Kidney (tissue), 14 donors: ENCODE data around the gene TEAD3. TPM values are rescaled to one million over a fixed set of nuclear protein-coding genes. Genes with fewer than 3 reads are reported as not detected.

ENCODE experiments used
- DNase-seq, 5 donors: peaks; one replicate each; pipeline ENCODE4 v3.0.0-alpha.2; 2013 to 2020
- FAIRE-seq: peaks from 2 replicates; lab custom pipeline; 2012; peaks lifted over from hg19 to GRCh38; lab: Jason Lieb, UNC
- H3K27ac ChIP-seq, 2 donors: one replicate each; pipeline ENCODE4 v1.7.0; 2013; ENCODE audit warnings: low read depth in 2 of 2, low read length in 2 of 2, inconsistent platforms in 1 of 2
- H3K27me3 ChIP-seq: one replicate; pipeline ENCODE4 v1.7.1; 2013; ENCODE audit warnings: low read length, inconsistent platforms; ENCODE audit not compliant: control insufficient read depth, insufficient read depth
- H3K36me3 ChIP-seq, 3 donors: one replicate each; pipeline versions ENCODE4 v1.7.0 to v1.7.1; 2013; ENCODE audit warnings: low read length in 3 of 3, control low read depth in 1 of 3, inconsistent platforms in 1 of 3; ENCODE audit not compliant: insufficient read depth in 3 of 3, control insufficient read depth in 2 of 3
- H3K4me1 ChIP-seq, 3 donors: one replicate each; pipeline versions ENCODE4 v1.7.0 to v1.7.1; 2013; ENCODE audit warnings: low read length in 3 of 3, inconsistent platforms in 1 of 3, low read depth in 1 of 3; ENCODE audit not compliant: control insufficient read depth in 2 of 3, insufficient read depth in 2 of 3
- H3K4me3 ChIP-seq, 3 donors: one replicate each; pipeline versions ENCODE4 v1.7.0 to v1.8.1; 2013; ENCODE audit warnings: low read length in 3 of 3, control low read depth in 1 of 3, inconsistent platforms in 1 of 3
- H3K9ac ChIP-seq, 3 donors: one replicate each; pipeline versions ENCODE4 v1.7.0 to v1.7.1; 2013; ENCODE audit warnings: low read length in 3 of 3, control low read depth in 1 of 3, inconsistent platforms in 1 of 3
- H3K9me3 ChIP-seq, 3 donors: one replicate each; pipeline versions ENCODE4 v1.7.0 to v1.7.1; 2013; ENCODE audit warnings: low read length in 3 of 3, control low read depth in 1 of 3, inconsistent platforms in 1 of 3; ENCODE audit not compliant: control insufficient read depth in 2 of 3, insufficient read depth in 1 of 3
- intact Hi-C: fragments of 100-400 bp; cut with DNase I; formaldehyde crosslinking; loops from one replicate; pipeline ENCODE4 v1.11.1; 2022
- polyA plus RNA-seq: library from polyadenylated mRNA; stranded (reverse); fragments of 350-450 nt; fragmentation: Illumina TruSeq; extraction: RNeasy Lipid Tissue Mini Kit (QIAGEN cat#74804); gene quantifications from one replicate; pipeline ENCODE4 v1.2.3, GENCODE V29; 2014; ENCODE audit warnings: low read depth, low replicate concordance; ENCODE audit not compliant: insufficient read depth
- total RNA-seq: library from RNA; stranded (reverse); fragmentation: NEBNext Ultra II Directional; extraction: Animal tissue kit (Norgen Biotek cat#: 25700); gene quantifications from one replicate; pipeline ENCODE4 v1.2.1, GENCODE V29; 2021
- TF ChIP-seq, protein P1 (sequence below): IDR thresholded peaks from 3 replicates; pipeline ENCODE4 v1.5.1; 2012; ENCODE audit warnings: mild to moderate bottlenecking, moderate library complexity, borderline replicate concordance; ENCODE audit not compliant: insufficient read depth; ENCODE audit errors: extremely low read depth
- donor health status: control.
- donor health status: control.
- donor health status: control.
- donor health status: control.
- donor health status: control.
- donor health status: DM: yes; HTN: yes; CAD: no.
- donor health status: Normal renal cell carcinoma (clear cell type).

Gene TEAD3
- total and polyA plus RNA-seq, 2 donors from 2014 or later = 11.3 to 18.0 TPM

DNA sequence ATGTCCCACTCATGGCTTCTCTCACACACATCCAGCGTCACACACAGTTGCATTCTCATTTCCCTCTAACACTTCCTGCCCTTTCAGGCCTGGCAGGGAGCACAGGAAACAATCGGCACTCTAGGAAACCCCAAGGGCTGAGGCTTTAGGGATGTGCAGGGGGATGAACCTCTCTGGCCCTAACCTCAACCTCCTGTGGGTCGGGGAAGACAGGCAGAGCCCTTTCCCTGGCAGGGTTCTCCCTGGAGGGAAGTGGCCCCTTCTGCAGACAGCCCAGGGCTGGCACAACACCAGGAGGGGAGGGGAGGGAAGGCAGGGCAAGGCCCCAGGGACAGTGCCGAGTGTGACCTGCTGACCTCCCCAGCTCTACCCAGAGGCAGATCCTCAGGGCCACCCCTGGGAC is 2.7 kb downstream of the TEAD3 start:
- no peak overlapping the region for H3K27ac ChIP-seq
- H3K4me1 ChIP-seq = peaks cover 7 to 31% (median 8%) of the 10 kb centered on the region in 3 donors
- intact Hi-C loops = no loop called here

GRCh38 chr6:35493307-35493983 is 3.4 kb downstream of the TEAD3 start:
- intact Hi-C loops = no loop called here
- Histone ChIP-seq H3K36me3 (no peaks in the 10 kb centered on the region), H3K27ac (no peak overlapping the region), H3K4me3 (no peak overlapping the region), H3K4me1 (peaks cover 5 to 31% (median 8%) of the 10 kb centered on the region in 3 donors), H3K9ac (no peak overlapping the region), H3K27me3 (no peaks in the 10 kb centered on the region), H3K9me3 (no peaks in the 10 kb centered on the region)
- no peak for FAIRE-seq
- TF ChIP-seq, protein P1, sequence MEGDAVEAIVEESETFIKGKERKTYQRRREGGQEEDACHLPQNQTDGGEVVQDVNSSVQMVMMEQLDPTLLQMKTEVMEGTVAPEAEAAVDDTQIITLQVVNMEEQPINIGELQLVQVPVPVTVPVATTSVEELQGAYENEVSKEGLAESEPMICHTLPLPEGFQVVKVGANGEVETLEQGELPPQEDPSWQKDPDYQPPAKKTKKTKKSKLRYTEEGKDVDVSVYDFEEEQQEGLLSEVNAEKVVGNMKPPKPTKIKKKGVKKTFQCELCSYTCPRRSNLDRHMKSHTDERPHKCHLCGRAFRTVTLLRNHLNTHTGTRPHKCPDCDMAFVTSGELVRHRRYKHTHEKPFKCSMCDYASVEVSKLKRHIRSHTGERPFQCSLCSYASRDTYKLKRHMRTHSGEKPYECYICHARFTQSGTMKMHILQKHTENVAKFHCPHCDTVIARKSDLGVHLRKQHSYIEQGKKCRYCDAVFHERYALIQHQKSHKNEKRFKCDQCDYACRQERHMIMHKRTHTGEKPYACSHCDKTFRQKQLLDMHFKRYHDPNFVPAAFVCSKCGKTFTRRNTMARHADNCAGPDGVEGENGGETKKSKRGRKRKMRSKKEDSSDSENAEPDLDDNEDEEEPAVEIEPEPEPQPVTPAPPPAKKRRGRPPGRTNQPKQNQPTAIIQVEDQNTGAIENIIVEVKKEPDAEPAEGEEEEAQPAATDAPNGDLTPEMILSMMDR = no peak
- no peak for DNase-seq

More for the DNA sequence above, 2.7 kb downstream of the TEAD3 start:
- FAIRE-seq (no peak), DNase-seq (no peak)
- no peak overlapping the region for H3K4me3 ChIP-seq
- H3K9ac ChIP-seq = peak overlapping the region in 1 of 3 donors; percentile 35
- no peaks in the 10 kb centered on the region for H3K9me3 ChIP-seq
- H3K27me3 ChIP-seq = no peaks in the 10 kb centered on the region
- TF ChIP-seq, protein P1 = no peak
- no peaks in the 10 kb centered on the region for H3K36me3 ChIP-seq

DNA sequence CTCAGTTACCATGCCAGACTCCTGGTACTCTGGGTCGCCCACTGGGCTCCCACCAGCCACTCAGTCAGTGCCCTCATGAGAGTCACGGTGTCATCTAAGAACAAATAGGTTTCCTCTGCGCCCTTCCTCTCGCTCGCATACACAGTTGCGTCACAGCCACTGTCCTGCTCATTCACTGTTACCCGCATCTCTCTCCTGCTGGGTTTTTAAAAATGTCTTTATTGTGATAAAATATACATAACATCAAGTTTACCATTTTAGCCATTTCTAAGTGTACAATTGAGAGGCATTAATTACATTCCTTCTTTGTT is 4.0 kb downstream of the TEAD3 start:
- intact Hi-C loops = no loop called here
- Histone ChIP-seq H3K36me3 (no peaks in the 10 kb centered on the region), H3K9ac (no peak overlapping the region), H3K4me1 (peaks cover 5 to 27% (median 8%) of the 10 kb centered on the region in 3 donors), H3K27ac (no peak overlapping the region), H3K27me3 (no peaks in the 10 kb centered on the region), H3K9me3 (no peaks in the 10 kb centered on the region), H3K4me3 (no peak overlapping the region)
- TF ChIP-seq, protein P1 = no peak
- no peak for FAIRE-seq
- DNase-seq = no peak
